EL (cell line): ENCODE data around the gene LSMEM2.
"Not testable (repeated sequence)": the region's sequence is repeated elsewhere in the genome, so short reads cannot be mapped to it uniquely, and the experiment has no call there.

Experiments used
- DNase-seq: peaks from one replicate; pipeline ENCODE4 v3.0.0-alpha.2; 2016

LSMEM2 gene

DNA sequence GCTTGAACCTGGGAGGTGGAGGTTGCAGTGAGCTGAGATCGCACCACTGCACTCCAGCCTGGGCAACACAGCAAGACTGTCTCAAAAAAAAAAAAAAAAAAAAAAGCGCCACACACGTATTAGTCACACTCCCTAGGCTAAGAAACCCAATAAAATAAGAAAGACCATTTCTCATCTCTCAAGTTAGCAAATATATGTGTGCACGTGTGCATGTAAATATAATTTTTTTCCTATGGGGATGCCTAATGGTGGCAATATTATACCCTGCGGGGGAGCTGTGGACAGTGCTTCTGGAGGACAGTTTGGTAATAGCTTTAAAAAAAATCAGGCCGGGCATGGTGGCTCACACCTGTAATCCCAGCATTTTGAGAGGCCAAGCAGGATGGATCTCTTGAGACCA is 5.2 kb downstream of the LSMEM2 start:
- DNase-seq: not testable (repeated sequence)

DNA sequence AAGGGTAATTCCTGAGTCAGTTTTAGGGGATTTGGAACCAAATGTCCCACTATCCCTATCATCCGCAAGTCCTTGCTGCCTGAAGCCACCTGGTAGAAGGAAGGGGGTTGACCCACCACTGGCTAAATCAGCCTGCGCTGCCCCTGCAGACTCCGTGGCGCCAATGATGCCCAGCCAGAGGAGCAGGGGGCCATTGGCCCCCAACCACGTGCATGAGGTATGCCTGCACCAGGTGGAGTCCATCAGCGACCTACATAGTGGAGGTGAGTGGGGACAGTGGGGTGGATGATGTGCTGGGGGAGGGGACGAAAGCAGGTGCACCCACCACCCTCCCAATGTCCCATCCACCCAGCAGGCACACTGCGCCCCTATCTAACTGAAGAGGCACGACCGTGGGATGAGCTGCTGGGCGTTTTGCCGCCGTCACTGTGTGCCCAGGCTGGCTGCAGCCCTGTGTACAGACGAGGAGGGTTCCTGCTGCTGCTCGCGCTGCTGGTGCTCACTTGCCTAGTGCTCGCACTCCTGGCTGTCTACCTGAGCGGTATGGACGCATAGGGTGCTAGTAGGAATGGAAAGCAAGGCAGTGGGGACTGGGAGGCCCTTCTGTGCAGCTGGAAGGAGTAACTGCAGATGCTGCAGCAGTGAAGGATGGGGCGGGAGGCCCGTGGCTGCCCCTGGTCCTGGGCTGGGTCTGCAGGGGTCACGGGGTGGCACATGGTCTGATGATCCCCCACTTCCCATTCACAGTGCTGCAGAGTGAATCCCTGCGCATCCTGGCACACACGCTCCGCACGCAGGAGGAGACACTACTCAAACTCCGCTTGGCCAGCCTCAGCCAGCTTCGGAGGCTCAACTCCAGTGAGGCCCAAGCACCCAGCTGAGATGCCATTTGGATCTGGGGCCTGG is 7.7 kb downstream of the LSMEM2 start:
- DNase-seq: no peak

DNA sequence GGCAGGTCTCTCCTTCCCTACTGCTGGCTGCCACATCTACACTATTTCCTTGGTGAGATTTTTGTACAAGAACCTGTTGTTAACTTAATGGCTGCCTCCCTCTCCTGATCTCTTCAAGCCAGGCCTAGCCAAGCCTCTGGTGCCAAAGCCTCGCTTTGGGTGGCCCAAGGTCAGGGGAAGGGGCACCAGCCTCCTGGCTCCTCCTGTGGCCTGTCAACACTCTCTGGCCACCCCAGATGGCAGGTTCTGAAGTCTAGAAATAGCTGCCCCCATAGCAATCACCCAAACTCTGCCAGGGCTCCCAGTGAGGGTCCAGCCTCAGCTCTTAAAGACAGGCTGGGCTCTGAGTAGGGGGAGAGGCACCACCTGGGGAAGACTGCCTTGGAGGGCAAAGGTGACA is 8.4 kb downstream of the LSMEM2 start:
- DNase-seq: no peak

DNA sequence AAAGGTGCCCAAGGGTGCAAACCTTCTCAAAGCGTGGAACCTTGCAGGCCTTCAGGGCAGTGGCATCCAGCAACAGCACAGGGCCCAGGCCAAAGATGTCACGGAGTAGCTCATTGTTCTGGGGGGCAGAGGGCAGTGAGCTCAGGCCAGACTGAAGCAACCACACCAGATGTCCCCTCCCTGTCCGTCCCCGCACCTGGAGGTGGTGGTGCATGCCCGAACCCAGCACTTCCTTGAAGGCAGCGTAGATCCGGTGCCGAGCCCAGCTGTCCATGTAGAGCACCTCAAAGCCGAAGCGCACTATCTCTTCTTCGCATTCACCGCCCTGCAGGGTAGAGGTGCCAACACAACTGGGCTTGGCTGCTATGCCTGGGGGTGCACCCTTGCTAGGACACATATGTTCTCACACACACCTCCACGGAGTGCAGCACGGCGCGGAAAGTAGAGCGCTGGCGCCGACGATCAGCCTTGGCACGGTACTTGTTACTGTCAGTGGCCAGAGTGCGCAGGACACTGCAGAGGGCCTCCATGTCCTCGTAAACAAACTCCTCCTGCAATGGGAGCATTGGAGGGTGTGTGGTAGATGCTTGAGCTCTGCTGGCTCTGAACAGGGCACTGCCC is 9.6 kb downstream of the LSMEM2 start:
- DNase-seq: no peak

DNA sequence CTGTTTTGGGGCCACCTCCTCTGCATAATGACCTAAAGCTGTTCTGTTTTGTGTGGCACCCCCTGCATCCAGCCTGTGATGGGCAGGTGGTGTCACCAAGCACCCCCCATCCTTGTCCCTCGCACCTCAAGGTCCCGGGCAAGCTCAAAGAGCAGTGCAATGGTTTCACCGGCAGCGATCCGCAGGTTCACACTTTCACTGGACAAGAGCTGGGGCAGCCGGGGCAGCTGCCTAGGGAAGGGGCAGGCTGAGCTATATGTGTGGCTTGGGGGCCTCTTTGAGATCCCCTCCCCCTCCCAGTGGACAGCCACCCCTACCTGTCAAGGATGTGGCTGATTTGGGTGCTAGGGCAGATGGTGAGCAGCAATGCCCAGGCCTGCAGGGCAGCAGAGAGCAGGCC is 10.2 kb downstream of the LSMEM2 start:
- DNase-seq: no peak

DNA sequence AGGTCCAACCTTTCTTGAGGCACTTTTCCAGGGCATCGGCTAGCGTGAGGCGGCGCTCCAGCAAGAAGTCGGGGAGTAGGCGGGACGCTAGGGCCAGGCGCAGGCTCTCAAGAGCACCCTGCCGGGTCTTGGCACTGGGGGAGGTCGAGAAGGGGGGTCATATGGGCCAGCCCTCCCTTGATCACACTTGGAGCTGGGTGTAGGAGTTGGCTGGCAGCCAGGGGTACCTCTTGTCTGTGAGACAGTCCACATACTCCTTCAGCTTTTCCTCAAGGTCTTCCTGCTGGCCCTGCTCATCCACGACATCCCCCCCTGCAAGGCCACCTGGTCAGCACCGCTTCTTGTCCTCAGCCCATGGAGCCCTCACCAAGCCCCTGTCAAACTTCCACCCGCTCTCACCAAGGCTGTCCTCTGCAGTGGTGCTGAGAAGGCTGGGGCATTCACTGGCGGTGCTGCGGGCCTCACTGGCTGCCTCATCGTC is 11.3 kb downstream of the LSMEM2 start:
- DNase-seq: no peak

DNA sequence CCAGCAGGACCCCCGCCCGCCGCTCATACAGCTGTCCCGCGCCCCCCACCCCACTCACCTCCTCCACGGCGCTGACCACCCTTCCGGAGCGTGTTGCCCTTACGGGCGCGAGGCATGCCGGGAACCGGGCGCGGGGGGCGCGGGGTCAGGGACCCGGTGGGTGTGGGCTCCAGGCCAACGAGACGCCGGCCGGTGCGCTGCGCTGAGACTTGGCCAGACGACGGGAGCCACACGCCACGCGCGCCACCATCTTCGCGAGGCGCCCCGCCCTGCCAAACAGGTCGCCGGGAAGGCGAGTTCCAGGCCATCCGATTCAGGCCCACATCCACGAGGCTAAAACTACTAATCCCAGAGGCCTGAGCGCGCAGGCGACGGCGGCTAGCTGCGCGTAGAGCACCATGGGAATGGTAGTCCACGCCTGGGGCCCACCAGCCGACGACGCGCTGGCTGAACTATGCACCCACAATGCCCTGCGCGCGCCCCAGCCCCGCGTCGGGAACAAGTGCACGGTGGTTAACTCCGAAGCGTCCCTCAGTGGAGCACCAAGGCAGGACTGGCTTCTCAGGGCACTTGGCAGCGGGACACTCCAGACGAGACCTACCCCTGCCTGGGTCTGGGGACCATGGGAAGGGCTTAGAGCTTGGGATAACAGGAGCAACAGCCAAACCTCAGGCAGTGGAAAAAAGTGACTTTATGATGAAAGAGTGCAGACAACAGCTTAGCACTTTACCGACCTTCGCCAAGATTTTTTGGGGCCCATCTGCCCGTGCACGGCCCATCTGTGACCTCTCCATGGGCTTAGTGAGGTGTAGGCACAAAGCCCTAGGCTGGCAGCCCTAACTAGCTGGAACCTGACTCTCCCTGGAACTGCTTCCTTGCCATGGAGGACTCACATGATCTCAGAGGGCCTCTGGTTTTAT is 13.5 kb downstream of the LSMEM2 start, which contains the start of gene IFRD2:
TSS of gene IFRD2 (minus strand) at position 271 of the 920 bp plus-strand sequence. CDS start at position 116, 155 bp downstream.
- peak; percentile 97 for DNase-seq

DNA sequence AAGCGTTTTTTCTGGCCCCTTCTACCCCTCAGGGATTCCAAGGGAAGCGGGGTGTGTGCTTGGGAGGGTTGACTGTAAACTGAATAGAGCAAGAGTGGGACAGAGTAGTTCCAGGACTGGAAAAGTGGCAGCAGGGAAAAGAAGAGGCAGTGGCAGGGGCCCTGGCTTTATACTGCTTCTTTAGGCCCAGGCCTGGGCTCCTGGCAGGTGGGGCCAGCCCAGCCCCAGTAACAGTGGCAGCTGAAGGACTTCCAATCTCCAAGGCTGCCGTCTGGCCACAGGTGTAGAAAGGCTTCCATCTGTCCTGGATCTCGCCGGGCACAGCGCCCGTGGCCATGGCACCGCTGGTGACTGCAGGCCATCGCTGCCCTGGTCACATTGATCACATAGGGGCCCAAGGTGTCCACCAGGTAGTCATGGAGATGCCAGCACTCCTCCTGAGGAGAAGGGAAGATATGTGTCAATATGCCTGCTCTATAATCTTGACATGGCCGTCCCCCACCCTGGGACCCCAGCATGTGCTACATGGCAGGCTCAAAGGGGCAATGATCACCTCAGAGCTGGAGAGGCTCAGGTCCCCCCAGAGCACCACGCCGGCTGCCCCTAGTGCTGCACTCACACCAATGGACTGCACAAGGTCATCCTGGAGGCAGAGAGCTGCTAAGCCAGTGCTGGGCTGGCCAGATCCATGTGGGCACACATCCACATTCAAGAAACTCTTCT is 14.4 kb downstream of the LSMEM2 start:
- no peak for DNase-seq

DNA sequence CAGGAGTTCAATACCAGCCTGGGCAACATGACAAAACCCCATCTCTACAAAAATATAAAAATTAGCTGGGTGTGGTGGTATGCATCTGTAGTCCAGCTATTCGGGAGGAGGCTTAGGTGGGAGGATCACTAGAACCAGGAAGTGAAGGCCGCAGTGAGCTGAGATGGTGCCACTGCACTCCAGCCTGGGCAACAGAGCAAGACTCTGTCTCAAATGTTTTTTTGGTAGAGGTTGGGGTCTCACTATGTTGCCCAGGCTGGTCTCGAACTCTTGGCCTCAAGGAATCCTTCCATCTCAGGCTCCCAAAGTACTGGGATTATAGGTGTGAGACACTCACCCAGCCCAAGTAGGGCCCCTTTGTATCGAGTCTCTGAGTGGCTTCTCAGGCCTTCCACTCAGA is 15.2 kb downstream of the LSMEM2 start:
- no peak for DNase-seq

DNA sequence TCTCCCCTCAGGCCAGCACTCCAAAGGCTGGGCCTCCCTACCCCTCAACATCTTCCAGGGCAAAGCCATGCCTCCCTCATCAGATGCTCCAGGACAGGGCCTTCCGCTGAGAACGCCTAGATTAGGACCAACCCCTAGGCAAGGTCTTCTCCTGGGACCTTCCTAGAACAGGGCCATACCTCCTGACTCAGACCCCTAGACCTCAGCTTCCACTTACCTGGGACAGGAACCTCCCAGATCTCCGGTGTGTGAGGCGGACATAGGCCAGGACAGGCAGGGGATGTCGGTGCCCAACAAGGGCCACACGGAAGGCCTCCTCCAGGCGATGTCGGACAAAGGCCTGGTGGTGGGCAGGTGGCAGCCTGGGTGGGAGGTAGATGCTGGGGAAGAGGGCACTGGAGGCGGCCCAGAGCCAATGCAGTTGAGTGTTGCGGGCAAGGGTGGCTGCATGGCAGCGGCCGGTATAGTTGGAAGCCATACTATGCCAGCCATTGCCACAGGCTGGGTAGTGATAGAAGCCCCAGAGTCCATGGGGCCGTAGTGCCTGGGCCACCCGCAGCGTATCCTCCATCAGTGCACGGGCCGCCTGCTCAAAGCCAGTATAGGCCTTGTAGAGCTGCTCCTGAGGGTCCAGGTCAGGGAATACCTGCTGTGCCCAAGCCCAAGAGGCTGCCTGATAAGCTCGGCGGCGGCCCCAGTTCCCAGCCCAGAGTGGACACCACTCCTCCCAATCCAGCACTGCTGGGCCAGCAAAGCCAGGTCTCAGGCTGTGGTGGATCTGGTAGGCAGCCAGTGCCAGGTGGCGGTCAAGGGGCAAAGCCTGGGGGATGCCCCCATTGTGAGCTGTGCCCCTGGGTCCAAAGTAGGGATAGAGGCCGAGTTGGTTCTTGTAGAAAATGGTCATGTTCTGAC is 15.9 kb downstream of the LSMEM2 start:
- DNase-seq: no peak

DNA sequence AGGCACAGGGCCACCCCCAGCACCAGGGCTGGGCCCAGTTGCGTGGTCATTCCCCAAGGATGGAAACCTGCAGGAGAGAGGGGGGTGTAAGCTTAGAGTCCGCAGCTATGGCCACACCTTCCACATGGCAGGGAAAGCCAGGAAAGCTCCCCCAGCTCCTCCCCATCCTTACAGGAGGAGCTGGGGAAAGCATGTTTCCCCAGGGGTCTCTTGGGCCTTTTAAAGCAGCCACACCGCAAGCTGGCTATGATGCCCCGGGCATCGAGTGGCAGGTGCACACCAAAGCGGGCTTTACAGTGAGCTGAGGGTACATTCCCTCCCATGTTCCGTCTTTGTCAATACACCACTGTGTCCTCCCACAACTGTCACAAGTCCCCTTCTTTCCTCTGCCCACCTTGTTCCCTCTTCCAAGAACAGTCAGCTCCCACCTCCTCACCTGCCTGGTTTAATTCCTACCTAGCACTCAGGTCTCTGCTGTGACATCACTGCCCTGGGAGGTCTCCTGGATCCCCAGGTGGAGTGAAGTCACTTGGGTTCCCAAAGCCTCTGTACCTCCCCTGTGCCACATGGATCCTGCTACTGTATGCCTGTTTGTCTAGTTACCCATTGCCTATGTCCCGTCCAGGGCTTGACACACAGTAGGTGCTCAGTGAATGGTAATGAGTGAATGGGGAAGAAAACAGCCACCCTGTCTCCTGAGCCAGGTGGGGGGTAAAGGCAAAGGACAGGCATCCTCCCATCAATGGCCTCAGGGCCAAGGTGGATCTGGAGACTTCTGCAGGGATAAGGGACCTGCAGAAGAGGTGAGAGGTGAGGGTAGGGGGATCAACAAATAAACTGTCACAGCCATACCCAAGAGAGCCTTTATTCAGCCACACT is 16.9 kb downstream of the LSMEM2 start:
- no peak for DNase-seq

DNA sequence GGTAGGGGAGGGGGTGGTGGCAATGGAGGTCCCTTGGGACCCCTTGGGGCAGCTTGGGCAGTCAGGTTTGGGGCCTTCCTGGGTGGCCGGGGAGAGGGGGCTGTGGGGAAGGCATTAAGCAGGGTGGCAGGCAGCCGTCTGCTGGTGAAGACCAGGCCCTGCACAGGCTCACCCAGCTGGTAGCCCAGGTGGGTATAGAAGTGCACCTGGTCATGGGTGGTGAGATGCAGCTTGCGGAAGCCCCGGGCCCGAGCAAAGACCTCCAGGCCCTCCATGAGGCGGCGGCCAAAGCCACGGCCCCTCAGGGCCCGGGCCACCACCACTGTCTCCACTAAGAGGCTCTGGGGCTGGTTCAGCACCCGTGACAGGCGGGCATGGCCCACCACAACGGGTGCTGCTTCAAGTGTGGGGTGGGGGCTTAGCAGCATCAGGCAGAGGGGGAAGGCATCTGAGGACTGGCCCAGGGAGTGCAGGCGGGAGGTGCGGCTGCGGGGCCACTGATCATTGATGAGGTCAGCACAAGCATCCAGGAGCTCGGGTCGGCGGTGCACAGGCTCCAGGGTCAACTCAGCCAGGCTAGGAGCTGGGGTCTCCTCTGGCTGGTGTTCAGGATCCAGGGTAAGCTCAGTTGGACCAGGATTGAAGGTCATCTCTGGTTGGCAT is 18.0 kb downstream of the LSMEM2 start:
- no peak for DNase-seq

DNA sequence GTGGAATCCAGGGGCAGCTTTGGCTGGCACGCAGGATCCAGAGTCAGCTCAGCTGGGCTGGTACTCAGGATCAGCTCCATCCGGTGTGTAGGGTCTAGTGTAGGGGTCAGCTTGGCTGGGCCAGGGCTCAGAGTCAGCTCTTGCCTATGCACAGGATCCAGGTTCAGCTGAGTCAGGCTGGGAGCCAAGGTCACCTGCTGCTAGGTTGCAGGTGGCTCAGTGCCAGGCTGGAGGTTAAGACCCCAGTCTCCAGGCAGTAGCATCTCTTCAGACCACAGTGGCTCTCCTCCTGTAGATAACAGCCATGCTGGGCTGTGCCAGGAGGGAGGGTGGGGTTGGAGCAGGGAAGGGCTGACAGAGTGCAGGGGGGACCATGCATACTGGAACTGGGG is 18.5 kb downstream of the LSMEM2 start:
- DNase-seq: no peak

DNA sequence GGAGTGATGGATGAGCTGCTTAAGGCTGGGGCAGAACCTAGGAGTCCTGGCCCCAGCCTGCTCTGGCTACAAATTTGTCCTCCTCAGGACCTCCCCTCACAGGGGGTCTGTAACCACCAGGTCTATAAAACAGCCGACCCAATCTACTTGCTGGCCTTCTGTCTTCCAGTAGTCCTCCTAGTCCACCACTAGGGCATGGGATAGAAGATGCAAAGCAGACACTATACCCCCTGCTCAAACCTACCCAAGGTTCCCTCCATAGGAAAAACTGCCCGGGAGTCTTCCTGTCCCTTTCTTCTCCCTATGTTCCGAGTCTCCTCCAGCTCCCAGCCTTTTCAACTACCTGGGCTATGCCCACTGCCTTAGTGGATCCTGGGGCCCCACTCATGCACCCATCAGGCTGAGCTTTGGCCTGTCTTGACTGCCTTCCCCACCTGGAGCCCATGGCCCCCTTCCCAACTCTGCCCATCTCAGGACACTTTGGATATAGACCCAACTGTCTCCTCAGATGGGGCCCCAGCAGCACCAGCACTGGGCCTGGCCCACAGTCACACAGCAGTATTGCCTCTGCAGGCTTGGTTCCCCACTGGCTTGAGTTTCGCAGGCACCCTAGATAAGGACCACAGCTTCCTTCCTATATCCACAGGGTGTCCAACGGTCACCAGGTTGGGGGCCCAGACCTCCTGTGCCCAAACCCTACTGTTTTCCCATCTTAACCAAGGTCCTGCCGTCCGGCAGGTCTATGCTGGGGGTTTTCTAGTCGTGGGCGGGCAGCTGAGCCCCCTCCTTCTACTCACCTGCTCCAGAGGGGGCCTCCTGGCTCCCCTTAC is 19.2 kb downstream of the LSMEM2 start:
- no peak for DNase-seq

DNA sequence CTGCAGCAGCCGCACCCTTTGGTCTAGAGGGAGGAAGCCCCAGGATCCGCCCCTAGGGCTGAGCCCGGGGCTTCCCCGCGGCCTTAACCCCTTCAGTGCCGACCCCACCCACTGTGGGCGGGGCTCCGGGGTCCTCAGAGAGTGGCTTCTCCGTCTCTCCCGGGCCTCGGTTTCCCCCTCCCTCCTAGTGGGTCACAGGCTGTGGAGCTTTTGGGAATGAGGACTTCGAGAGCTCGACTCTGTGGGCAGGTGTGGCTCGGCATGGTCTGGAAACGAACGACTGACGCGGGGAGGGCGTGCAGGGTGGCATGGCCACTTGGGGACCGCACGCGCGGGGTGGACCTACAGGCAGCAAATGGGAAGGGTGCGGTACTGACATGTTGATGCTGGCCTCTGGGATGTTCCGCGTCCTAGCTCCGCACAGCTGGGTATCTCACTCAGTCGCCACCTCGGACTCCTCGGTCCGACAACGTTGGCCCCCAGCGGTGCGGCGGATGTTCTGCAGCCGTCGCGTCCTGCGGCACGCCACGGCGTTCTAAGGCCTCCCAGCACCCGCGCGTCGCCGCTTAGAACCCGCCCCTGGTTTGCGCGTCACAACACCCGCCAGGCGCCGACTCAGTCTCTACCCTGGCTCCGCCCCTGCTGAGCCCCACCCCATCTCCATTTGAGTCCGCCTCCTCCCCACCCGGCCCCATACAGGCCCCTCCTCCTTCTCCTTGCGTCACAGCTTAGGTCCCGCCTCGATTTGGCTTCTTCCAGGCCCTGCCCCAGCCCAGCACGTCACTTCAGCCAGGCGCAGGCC is 20.1 kb downstream of the LSMEM2 start, which contains the start of the genes HYAL3 and NAA80:
TSS of gene HYAL3 (minus strand) at position 570 of the 802 bp plus-strand sequence. CDS start 3,803 bp downstream, outside the sequence.
TSS of gene NAA80 (minus strand) at position 570 of the 802 bp plus-strand sequence. CDS start 1,942 bp downstream, outside the sequence.
- DNase-seq: peak; percentile 100

DNA sequence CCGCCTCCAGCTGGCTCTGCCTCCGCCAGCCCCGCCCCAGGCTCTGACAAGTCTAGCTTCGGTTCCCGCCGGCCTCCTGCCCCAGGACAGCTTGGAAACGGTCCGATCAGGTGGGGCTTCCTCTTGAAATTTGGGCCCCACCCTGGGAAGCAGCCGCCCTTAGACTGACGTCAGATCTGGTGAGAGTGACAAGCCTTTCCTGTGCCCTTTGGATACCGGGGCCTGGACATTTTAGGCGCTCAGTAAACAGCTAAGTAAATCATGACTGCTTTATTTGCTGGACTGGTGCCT is 20.7 kb downstream of the LSMEM2 start:
- DNase-seq: no peak

DNA sequence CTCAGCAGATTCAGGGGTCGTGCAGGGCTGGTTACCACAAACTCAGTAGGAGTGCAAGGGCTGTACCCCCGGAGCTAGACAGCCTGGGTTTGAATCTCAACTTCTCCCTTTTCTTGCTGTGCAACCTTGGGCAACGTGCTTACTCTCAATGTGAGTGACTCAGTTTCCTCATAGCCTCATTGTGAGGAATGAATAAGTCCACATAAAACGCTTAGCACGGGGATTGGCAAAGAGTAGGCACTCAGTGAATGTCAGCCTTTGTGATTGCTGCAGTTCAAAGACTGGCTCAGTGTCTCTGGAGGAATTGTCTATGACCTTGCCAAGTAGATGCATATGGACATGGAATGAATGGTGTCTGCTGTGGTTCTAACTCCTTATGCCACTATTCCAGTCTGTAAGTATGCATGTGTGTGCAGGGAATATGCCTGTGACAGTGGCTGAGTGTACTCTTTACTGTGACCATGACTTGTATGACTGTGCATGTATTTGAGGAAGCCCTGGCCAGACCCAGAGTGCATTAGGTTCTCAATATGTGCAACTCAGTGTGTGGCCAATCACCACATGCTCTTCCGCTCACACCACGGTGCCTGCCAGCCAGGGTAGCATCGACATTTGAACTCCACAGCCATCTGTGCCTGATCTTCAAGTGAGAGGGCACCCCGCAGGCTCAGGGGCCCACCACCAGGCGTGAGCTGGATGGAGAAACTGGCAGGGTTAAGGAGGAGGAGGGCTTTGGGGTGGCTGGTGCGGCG is 21.2 kb downstream of the LSMEM2 start:
- DNase-seq: no peak
